H1 (cell line): ENCODE results near the gene HTR4. TPM values are rescaled to one million over a fixed set of nuclear protein-coding genes. Genes with fewer than 3 reads are reported as not detected.

Experiments used
- CTCF ChIA-PET: fragments of 300-600 bp; sonication (Branson Sonifier 250); formaldehyde crosslinking; loops from one replicate; lab custom pipeline; 2021; ENCODE audit not compliant: partially characterized antibody; lab: Charles Lee
- POLR2A ChIA-PET: fragments of 300-600 bp; sonication (Branson Sonifier 250); formaldehyde crosslinking; loops from one replicate; lab custom pipeline; 2021; ENCODE audit warnings: inconsistent platforms; ENCODE audit not compliant: partially characterized antibody; lab: Charles Lee
- DNase-seq, 2 experiments: peaks; one replicate each; pipeline versions ENCODE4 v3.0.0 to v3.0.0-alpha.2; 2010 to 2022; ENCODE audit warnings: low spot score in 2 of 2, low read depth in 1 of 2, mixed read lengths in 1 of 2
- FAIRE-seq: peaks from 2 replicates; lab custom pipeline; 2011; peaks lifted over from hg19 to GRCh38; lab: Jason Lieb, UNC
- H2AFZ ChIP-seq: 2 replicates; pipeline ENCODE4 v1.8.1; 2012; ENCODE audit warnings: low read length, inconsistent platforms
- H2AK5ac ChIP-seq: 2 replicates; pipeline ENCODE4 v1.6.1; 2013; ENCODE audit warnings: low read depth, low read length
- H2BK120ac ChIP-seq: replicated peaks from 2 replicates; pipeline ENCODE3; 2013; ENCODE audit warnings: low read depth, low read length, inconsistent platforms
- H2BK12ac ChIP-seq: 2 replicates; pipeline ENCODE4 v1.6.1; 2013; ENCODE audit warnings: low read depth, low read length
- H2BK15ac ChIP-seq: 2 replicates; pipeline ENCODE4 v1.6.1; 2013; ENCODE audit warnings: low read length
- H2BK20ac ChIP-seq: 2 replicates; pipeline ENCODE4 v1.6.1; 2013; ENCODE audit warnings: low read length
- H2BK5ac ChIP-seq: 2 replicates; pipeline ENCODE4 v1.6.1; 2013; ENCODE audit warnings: low read depth, low read length
- H3K14ac ChIP-seq: 2 replicates; pipeline ENCODE4 v1.6.1; 2013; ENCODE audit warnings: inconsistent platforms; ENCODE audit not compliant: insufficient read length
- H3K18ac ChIP-seq: 2 replicates; pipeline ENCODE4 v1.6.1; 2013; ENCODE audit warnings: low read length; ENCODE audit errors: extremely low read depth
- H3K23ac ChIP-seq: 2 replicates; pipeline ENCODE4 v1.6.1; 2013; ENCODE audit warnings: inconsistent platforms; ENCODE audit not compliant: insufficient read length
- H3K23me2 ChIP-seq: 2 replicates; pipeline ENCODE4 v1.6.1; 2013; ENCODE audit warnings: low read depth, low read length
- H3K27ac ChIP-seq: 2 replicates; pipeline ENCODE4 v1.6.1; 2011; ENCODE audit warnings: low read depth, low read length, inconsistent platforms
- H3K27me3 ChIP-seq, 4 experiments: replicated peaks in 1 of 4; 1 replicate in 1 of 4; 2 replicates in 3 of 4; pipeline versions ENCODE4 v1.6.1 to v1.8.1; 2011 to 2013; ENCODE audit warnings: low read length in 3 of 4, mild to moderate bottlenecking in 3 of 4, inconsistent platforms in 2 of 4, mixed read lengths in 2 of 4, moderate library complexity in 1 of 4; ENCODE audit not compliant: control insufficient read depth in 3 of 4, insufficient read depth in 3 of 4; ENCODE audit errors: extremely low read depth in 1 of 4
- H3K36me3 ChIP-seq, 4 experiments: 2 replicates each; pipeline versions ENCODE4 v1.6.1 to v1.8.1; 2011 to 2013; ENCODE audit warnings: mild to moderate bottlenecking in 4 of 4, low read length in 3 of 4, moderate library complexity in 2 of 4, control low read depth in 1 of 4, inconsistent platforms in 1 of 4; ENCODE audit not compliant: insufficient read depth in 4 of 4, control insufficient read depth in 2 of 4
- H3K4ac ChIP-seq: replicated peaks from 2 replicates; pipeline ENCODE3; 2013; ENCODE audit warnings: low read length, low read depth, mixed read lengths, inconsistent platforms; ENCODE audit not compliant: insufficient read length
- H3K4me1 ChIP-seq, 4 experiments: replicated peaks in 1 of 4; 1 replicate in 1 of 4; 2 replicates in 3 of 4; pipeline versions ENCODE4 v1.6.1 to v1.8.1; 2011 to 2013; ENCODE audit warnings: low read length in 3 of 4, inconsistent platforms in 2 of 4, mixed read lengths in 1 of 4; ENCODE audit not compliant: insufficient read depth in 4 of 4, control insufficient read depth in 3 of 4
- H3K4me2 ChIP-seq, 2 experiments: 2 replicates each; pipeline versions ENCODE4 v1.6.1 to v1.8.1; 2011 to 2013; ENCODE audit warnings: low read depth in 2 of 2, low read length in 2 of 2, control low read depth in 1 of 2, inconsistent platforms in 1 of 2, mild to moderate bottlenecking in 1 of 2; ENCODE audit not compliant: insufficient read depth in 1 of 2
- H3K4me3 ChIP-seq, 4 experiments: fragments of 200-600, 300-600 bp in 1 of 4; sonication (generic), shearing (Covaris generic), sonication (Bioruptor Twin) in 1 of 4; 2 replicates each; pipeline versions ENCODE4 v1.5.1 to v1.8.1; 2011 to 2016; ENCODE audit warnings: low read length in 4 of 4, low read depth in 3 of 4, control low read depth in 2 of 4, inconsistent platforms in 2 of 4, mild to moderate bottlenecking in 2 of 4, mixed read lengths in 1 of 4, moderate library complexity in 1 of 4; ENCODE audit not compliant: insufficient read depth in 2 of 4; ENCODE audit errors: extremely low read depth in 1 of 4
- H3K56ac ChIP-seq: replicated peaks from 2 replicates; pipeline ENCODE3; 2013; ENCODE audit warnings: low read depth, mild to moderate bottlenecking, mixed read lengths, low read length, inconsistent platforms; ENCODE audit not compliant: insufficient read length
- H3K79me1 ChIP-seq: 2 replicates; pipeline ENCODE4 v1.6.1; 2013; ENCODE audit warnings: low read depth, low read length, control low read depth
- H3K79me2 ChIP-seq, 2 experiments: 2 replicates each; pipeline versions ENCODE4 v1.6.1 to v1.8.1; 2012 to 2013; ENCODE audit warnings: low read length in 2 of 2, mild to moderate bottlenecking in 2 of 2, inconsistent platforms in 1 of 2; ENCODE audit not compliant: insufficient read depth in 2 of 2, control insufficient read depth in 1 of 2
- H3K9ac ChIP-seq, 4 experiments: replicated peaks in 1 of 4; 1 replicate in 1 of 4; 2 replicates in 3 of 4; pipeline versions ENCODE4 v1.6.1 to v1.8.1; 2011 to 2013; ENCODE audit warnings: low read depth in 3 of 4, low read length in 3 of 4, control low read depth in 2 of 4, mild to moderate bottlenecking in 2 of 4, moderate library complexity in 2 of 4, inconsistent platforms in 1 of 4; ENCODE audit errors: extremely low read depth in 1 of 4
- H3K9me3 ChIP-seq, 2 experiments: 2 replicates each; pipeline versions ENCODE4 v1.6.1 to v1.8.1; 2012 to 2013; ENCODE audit warnings: mild to moderate bottlenecking in 2 of 2, moderate library complexity in 2 of 2, control low read depth in 1 of 2, inconsistent platforms in 1 of 2, low read depth in 1 of 2, low read length in 1 of 2, mixed read lengths in 1 of 2; ENCODE audit not compliant: insufficient read depth in 2 of 2
- H4K20me1 ChIP-seq, 2 experiments: replicated peaks in 1 of 2; 2 replicates each; pipeline versions ENCODE3 to v1.8.1; 2011 to 2013; ENCODE audit warnings: inconsistent platforms in 2 of 2, low read length in 2 of 2, mild to moderate bottlenecking in 1 of 2; ENCODE audit not compliant: insufficient read depth in 2 of 2, control insufficient read depth in 1 of 2
- H4K5ac ChIP-seq: 2 replicates; pipeline ENCODE4 v1.6.1; 2013; ENCODE audit warnings: low read length, low read depth, mixed read lengths, inconsistent platforms; ENCODE audit not compliant: insufficient read length
- H4K8ac ChIP-seq: 2 replicates; pipeline ENCODE4 v1.8.0; 2013; ENCODE audit warnings: mild to moderate bottlenecking, moderate library complexity, low read length, inconsistent platforms; ENCODE audit not compliant: insufficient read depth; ENCODE audit errors: extremely low read depth
- H4K91ac ChIP-seq: replicated peaks from 2 replicates; pipeline ENCODE3; 2013; ENCODE audit warnings: low read length, mixed read lengths, inconsistent platforms; ENCODE audit not compliant: insufficient read length
- ASH2L ChIP-seq: fragments of 200-600, 300-600 bp; sonication (generic); IDR thresholded peaks from one replicate; pipeline ENCODE4 v1.7.1; 2017; ENCODE audit warnings: low read length
- CHD1 ChIP-seq: IDR thresholded peaks from 2 replicates; pipeline ENCODE4 v1.6.1; 2012; ENCODE audit warnings: low read depth, low read length, improper control_type of control experiment
- EGR1 ChIP-seq: IDR thresholded peaks from 2 replicates; pipeline ENCODE4 v1.6.1; 2011; ENCODE audit warnings: low read depth, low read length, borderline replicate concordance
- EZH2 ChIP-seq: fragments of 200-600 bp; sonication (generic); IDR thresholded peaks from 2 replicates; pipeline ENCODE4 v1.7.1; 2012; ENCODE audit warnings: low read depth, mild to moderate bottlenecking, moderate library complexity, low read length, inconsistent platforms; ENCODE audit not compliant: severe bottlenecking
- JUN ChIP-seq: IDR thresholded peaks from 2 replicates; pipeline ENCODE4 v1.6.1; 2011; ENCODE audit warnings: low read depth, mild to moderate bottlenecking, improper control_type of control experiment, low read length
- JUND ChIP-seq: IDR thresholded peaks from 2 replicates; pipeline ENCODE4 v1.6.1; 2011; ENCODE audit warnings: mild to moderate bottlenecking, improper control_type of control experiment, low read length
- KDM1A ChIP-seq: fragments of 200-600, 300-600 bp; sonication (generic); IDR thresholded peaks from 2 replicates; pipeline ENCODE4 v1.7.1; 2016; ENCODE audit warnings: mild to moderate bottlenecking, low read length, borderline replicate concordance
- KDM4A ChIP-seq: IDR thresholded peaks from one replicate; pipeline ENCODE4 v1.7.1; 2012; ENCODE audit warnings: low read depth, mild to moderate bottlenecking, moderate library complexity, low read length, inconsistent platforms; ENCODE audit not compliant: severe bottlenecking
- NANOG ChIP-seq: IDR thresholded peaks from 2 replicates; pipeline ENCODE4 v1.6.1; 2011; ENCODE audit warnings: low read length, low read depth, mild to moderate bottlenecking, inconsistent platforms; ENCODE audit not compliant: insufficient read depth, poor library complexity, severe bottlenecking
- POLR2A ChIP-seq, 2 experiments: IDR thresholded peaks; 1 replicate in 1 of 2; 2 replicates in 1 of 2; pipeline ENCODE4 v1.6.1; 2011; ENCODE audit warnings: low read depth in 2 of 2, low read length in 2 of 2, mild to moderate bottlenecking in 2 of 2; ENCODE audit errors: control extremely low read depth in 1 of 2
- RBBP5 ChIP-seq: IDR thresholded peaks from 2 replicates; pipeline ENCODE4 v1.7.1; 2012; ENCODE audit warnings: low read depth, mild to moderate bottlenecking, inconsistent platforms, low read length, moderate library complexity, borderline replicate concordance
- RXRA ChIP-seq: IDR thresholded peaks from 2 replicates; pipeline ENCODE4 v1.6.1; 2011; ENCODE audit warnings: low read depth, mild to moderate bottlenecking, low read length, moderate library complexity; ENCODE audit not compliant: insufficient read depth
- SP1 ChIP-seq: IDR thresholded peaks from 2 replicates; pipeline ENCODE4 v1.6.1; 2011; ENCODE audit warnings: low read depth, low read length
- SP2 ChIP-seq: IDR thresholded peaks from 2 replicates; pipeline ENCODE4 v1.6.1; 2012; ENCODE audit warnings: mild to moderate bottlenecking, low read length, inconsistent platforms
- SUZ12 ChIP-seq: fragments of 200-600 bp; sonication (generic); IDR thresholded peaks from 2 replicates; pipeline ENCODE4 v1.6.1; 2012; ENCODE audit warnings: mild to moderate bottlenecking, inconsistent platforms, low read length, moderate library complexity, mixed read lengths
- TAF7 ChIP-seq: optimal IDR thresholded peaks from 2 replicates; pipeline ENCODE3; 2011; ENCODE audit warnings: low read depth, mild to moderate bottlenecking, inconsistent platforms, low read length, moderate library complexity, borderline replicate concordance
- WGBS, 2 experiments: shearing (Covaris generic) in 1 of 2; methylation state at CpG; one replicate each; pipeline versions ENCODE4 v1.1.6 to v1.1.7; 2013 to 2015; ENCODE audit warnings: low lambda C conversion rate in 2 of 2, mixed read lengths in 2 of 2, inconsistent platforms in 1 of 2, low coverage in 1 of 2, missing lambda C conversion rate in 1 of 2; ENCODE audit not compliant: insufficient replicate concordance in 2 of 2, insufficient coverage in 1 of 2, insufficient read length in 1 of 2; ENCODE audit errors: extremely low coverage in 1 of 2, missing lambda C conversion rate in 1 of 2; 5-methylcytosine and 5-hydroxymethylcytosine counted together
- polyA plus RNA-seq, 7 experiments: library from polyadenylated mRNA; depleted of rRNA in 3 of 7; stranded (reverse) in 5 of 7; unstranded in 2 of 7; fragments of >200 nt in 5 of 7; fragments of 200-250 nt in 2 of 7; gene quantifications; 1 replicate in 5 of 7; 2 replicates in 1 of 7; 4 replicates in 1 of 7; pipeline versions ENCODE4 v1.2.1 to v1.2.3, GENCODE V29; 2011 to 2013; ENCODE audit warnings: missing spikeins in 2 of 7, mixed read lengths in 2 of 7
- total RNA-seq: library from RNA; stranded (reverse); fragmentation: NEBNext Ultra II Directional; extraction: Animal tissue kit (Norgen Biotek cat#: 25700); gene quantifications from 2 replicates; pipeline ENCODE4 v1.2.1, GENCODE V29; 2021

HTR4 gene
- total and polyA plus RNA-seq, 2 of the 8 experiments (the other 6 are each of a cell fraction or from before 2014, with no cell fraction given), result not detected

GRCh38 chr5:148684528-148684927 is 30.2 kb upstream of the HTR4 start:
- Histone ChIP-seq H2BK20ac (no peak overlapping the region), H2AFZ (peak overlapping the region; percentile 47; the same call in 1 of the 2 replicates), H3K23ac (no peak overlapping the region), H2BK120ac (no peak overlapping the region), H3K4ac (no peak overlapping the region), H3K9ac (no peak overlapping the region), H3K79me2 (no peaks in the 10 kb centered on the region), H2AK5ac (no peak overlapping the region), H4K91ac (no peak overlapping the region), H3K23me2 (no peaks in the 10 kb centered on the region), H2BK5ac (no peak overlapping the region), H3K14ac (no peak overlapping the region), H4K20me1 (no peaks in the 10 kb centered on the region), H3K56ac (no peak overlapping the region), H3K36me3 (no peaks in the 10 kb centered on the region), H2BK15ac (no peak overlapping the region), H3K27ac (no peak overlapping the region), H4K5ac (no peak overlapping the region), H3K4me2 (no peak overlapping the region), H3K9me3 (no peaks in the 10 kb centered on the region), H3K27me3 (no peaks in the 10 kb centered on the region), H4K8ac (no peak overlapping the region), H3K4me3 (no peak overlapping the region), H2BK12ac (no peak overlapping the region), H3K79me1 (no peaks in the 10 kb centered on the region), H3K4me1 (no peaks in the 10 kb centered on the region), H3K18ac (no peak overlapping the region)
- DNase-seq (no peak), FAIRE-seq (no peak)
- CTCF ChIA-PET, result interaction anchor here (1.2 to 4.6 kb wide), 3 partner anchors 47 to 236 kb away, joined by 3 to 36 read pairs (median 3); no protein-coding TSS in a partner anchor
- WGBS, 2 experiments, result 81% methylated on average over 2 of the region's 2 CpGs; no CpG with 5 or more reads in 1 of the 2 experiments
- POLR2A ChIA-PET, result no interaction called here
- TF ChIP-seq JUN, result no peak
- TF ChIP-seq RBBP5, result no peak
- no peak for TF ChIP-seq SUZ12
- no peak for TF ChIP-seq KDM4A
- no peak for TF ChIP-seq KDM1A
- TF ChIP-seq JUND, result no peak
- TF ChIP-seq ASH2L, result no peak
- TF ChIP-seq RXRA, result no peak
- no peak for TF ChIP-seq SP1
- no peak for TF ChIP-seq NANOG
- TF ChIP-seq POLR2A (IDR thresholded peaks at IDR 0.05; ENCODE audit: control extremely low read depth in 1 of 2, low read depth in 2 of 2, low read length in 2 of 2), result no peak
- no peak for TF ChIP-seq SP2
- TF ChIP-seq EGR1, result no peak
- TF ChIP-seq TAF7, result no peak
- no peak for TF ChIP-seq CHD1
- no peak for TF ChIP-seq EZH2
